GM21529 (cell line): Measurements from ENCODE around the gene FSTL4.

Experiments used
- ATAC-seq: cut with Tn5 transposase; IDR thresholded peaks from one replicate; pipeline ENCODE4 v1.9.1; 2021; ENCODE audit not compliant: unreplicated experiment

FSTL4 gene

DNA sequence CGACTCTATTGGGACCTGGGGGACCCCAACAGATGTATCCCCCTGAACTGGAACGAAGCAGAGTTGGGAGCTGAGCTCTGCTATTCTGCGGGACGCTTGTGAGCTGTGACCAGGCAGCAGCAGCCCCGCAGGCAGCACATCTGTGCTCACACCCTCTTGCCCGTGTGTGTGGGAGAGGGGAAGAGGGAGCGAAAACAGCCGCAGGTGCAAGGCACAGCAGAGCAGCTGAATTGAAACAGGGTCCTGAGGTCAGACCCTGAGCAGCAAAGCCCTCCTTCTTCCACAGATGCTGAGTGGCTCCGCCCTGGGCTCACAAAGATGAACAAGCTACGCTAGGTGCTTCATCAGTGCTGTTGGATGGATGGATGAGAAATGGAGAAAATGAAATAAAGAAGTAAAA, 361.8 kb downstream of the FSTL4 start:
- ATAC-seq, result no peak

DNA sequence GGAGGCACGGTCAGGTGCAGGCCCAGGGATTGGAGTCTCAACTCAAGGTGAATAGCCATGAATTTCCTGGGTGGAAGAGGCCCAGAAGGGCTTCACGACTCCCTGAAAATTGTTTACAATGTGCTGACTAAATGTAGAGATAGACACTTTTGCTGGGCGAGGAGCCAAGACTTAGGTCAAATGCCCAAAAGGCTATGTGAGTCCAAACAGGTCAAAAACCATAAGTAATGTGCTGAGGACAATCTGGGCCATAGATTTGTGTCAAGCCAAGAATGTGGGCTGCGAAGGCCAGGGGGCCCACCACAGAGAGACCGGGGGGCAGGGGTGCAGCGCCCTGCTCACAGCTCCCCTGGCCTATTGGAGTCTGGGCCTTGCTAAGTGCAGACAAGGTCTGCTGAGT, 362.7 kb downstream of the FSTL4 start:
- ATAC-seq, result no peak

DNA sequence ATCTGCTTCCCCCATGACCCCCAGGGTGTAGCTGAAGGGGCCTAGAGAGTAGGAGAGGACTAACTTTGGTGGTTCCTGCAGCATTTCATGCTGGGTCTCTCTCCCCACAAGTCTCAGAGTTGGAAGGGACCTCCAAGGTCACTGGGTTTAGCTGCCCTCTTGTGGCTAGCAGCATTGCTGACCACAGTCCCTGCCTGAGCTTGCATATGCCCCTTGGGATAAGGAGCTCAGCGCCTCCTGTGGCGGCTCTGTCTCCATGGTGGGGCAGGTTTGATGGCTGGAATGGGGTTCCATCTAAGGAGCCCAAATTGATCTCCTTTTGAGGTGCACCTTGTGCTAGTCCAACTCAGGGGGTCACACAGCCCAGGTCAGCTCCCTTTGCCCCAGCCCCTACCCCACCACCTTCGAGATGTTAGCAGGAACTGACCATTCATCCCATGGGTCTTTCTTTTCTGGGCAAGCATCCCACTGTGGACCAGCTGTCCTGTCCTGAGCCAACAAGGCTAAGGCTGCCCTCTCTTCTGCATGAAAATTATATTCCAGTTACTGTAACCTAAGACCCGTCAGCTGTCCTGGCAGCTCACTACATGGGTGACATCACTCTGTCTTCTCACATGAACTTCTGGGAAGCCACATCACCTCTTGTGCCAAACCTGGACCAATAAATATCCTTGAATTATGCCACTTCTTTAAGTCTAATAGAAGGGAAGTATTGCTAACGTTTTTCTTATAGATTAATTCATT, 364.3 kb downstream of the FSTL4 start:
- no peak for ATAC-seq

DNA sequence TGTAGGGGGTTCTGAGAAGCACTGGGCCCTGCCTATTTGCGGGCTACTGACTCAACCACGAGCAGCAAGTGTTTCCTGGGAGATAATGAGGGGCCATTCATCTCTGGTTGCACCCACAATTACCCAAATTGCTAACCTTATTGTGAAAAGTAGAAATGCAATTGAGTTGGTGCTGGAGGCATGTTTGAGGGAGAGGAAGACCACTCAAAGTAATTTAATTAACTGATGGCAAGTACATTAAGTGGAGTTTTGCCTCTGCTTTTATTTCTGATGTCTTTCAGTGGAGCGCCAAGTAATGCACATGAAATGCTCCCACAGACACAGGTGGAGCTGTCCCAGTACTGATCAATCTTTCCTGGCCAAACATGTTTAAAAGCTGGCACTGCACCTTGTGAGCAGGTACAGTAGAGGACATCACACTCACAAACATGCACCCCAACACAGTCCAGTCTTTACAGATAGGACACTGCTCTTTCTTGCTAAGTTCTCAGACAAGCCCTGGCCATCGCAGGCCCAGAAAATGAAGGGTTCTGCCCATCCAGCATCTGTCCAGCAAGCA, 365.1 kb downstream of the FSTL4 start:
- no peak for ATAC-seq

DNA sequence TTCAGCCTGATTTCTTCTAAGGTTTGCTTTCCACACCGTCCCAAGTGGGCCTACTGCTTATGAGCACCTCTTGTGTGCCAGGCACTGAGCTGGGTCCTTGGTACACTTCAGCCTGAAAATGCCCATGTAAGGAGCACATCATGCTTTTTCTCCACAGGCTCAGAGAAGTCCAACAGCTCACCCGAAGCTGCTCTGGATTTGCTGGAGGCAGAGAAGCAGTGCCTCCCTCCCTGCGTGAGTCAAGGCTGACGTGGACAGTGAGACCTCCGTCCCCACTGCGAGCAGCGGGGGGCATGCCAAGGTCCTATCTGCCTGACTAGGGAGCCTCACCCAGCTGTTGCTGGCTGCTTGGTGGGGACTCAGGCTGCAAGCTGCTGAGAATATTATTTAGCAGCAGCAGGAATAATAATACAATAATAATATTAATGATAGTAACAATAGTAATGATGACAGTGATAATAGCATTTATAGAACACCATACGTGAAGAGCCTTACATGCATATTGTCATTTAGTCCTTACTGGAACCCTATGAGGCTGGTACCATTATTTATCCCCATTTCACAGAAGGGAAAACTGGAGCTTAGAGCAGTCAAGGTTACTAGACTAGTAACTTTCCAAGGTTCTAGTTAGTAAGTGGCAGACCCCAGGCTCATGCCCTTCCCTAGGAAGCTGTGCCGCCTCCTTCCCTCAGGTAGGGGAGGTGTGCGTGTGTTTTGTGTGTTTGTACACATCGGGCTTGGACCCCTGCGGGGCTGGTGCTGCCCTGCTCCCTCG, 365.8 kb downstream of the FSTL4 start:
- no peak for ATAC-seq

DNA sequence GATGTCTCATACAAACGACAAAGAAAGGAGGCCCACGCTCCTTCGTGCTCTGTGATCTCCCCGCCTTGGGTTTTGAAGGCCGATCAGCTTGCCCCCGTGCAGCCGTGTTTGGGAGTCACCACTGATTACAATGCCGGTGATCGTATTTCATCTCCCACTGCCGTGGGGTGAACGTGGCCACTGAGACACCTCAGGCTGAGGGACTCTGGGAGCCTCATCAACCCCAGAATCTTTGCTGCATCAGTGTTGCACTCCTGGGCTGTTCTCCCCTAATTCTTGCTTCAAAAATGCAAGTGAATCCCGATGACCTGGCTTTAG, 366.3 kb downstream of the FSTL4 start:
- no peak for ATAC-seq

DNA sequence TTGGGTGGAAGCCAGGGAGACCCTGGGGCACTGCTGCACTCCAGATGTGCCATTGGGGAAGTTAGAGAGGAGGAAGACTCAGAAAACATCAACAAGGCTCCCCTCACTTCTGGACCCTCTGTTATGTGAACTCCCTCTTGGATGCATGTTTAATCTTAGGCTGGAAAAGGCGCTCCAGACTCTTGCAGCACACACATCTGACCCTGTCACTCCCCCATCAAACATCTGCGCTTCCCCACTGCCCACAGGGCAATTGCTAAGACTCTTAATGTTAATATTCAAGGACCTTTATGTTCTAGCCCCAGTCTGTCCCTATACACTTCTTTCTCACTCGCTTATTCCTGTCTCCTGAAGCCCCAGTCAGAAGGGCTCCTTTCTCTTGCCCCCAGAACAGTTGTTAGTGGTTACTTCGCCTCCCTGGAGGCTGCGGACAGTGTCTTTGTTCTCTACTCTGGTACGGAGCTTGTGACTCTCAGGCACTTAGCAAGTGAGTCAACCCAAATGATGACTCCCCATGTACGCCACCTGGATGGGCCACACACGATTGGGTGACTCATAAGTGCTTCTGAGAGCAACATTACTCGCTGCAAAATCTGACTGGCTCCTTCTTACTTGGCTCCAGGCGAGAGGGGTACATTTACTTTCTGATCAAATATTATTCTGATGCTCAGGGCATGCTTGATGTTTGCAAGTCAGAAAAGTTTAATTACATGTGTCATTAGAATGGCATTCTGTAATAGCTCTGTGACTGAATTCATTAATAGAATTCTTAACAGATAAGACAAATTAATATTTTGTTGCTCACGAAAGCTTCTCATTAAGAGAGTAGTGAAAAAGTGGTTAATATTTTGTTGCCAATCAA, 366.9 kb downstream of the FSTL4 start:
- ATAC-seq, result peak; percentile 43

DNA sequence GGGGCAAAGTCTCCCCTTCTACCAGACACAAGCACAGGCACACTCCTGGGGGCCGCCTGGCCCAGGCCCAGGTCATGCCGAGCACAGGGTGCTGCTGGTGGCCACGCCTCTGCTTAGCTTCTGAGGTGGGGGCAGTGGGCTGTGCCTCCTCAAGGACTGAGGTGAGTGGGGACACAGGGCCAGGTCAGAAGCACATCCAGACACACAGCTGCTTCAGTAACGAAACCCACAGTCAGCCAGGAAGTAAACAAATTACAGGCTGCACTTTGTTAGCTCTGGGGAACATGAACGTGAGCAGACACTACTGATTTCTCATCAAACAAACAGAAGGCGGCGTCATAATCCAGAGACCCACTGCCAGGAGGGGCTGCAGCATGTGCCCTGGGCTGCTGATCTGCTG, 368.1 kb downstream of the FSTL4 start:
- peak; percentile 53 for ATAC-seq

DNA sequence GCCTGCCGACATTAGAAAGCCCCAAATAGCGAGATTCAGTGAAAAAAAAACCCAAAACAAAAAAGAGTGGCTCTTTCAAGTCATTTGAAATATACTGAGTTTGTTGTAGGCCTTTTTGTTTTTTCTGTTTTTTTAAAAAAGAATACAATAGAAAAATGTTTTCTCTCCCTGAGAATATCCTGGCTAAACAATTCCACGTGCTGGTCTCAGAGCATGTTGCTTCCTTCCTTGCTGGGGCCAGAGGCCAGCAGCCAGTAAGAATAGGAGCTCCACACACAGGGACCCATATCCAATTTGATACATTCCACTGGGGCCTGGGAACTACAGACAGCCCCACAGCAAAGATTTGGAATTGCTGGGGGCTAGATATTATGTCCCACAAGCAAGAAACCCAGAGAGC, 369.1 kb downstream of the FSTL4 start:
- ATAC-seq, result no peak

DNA sequence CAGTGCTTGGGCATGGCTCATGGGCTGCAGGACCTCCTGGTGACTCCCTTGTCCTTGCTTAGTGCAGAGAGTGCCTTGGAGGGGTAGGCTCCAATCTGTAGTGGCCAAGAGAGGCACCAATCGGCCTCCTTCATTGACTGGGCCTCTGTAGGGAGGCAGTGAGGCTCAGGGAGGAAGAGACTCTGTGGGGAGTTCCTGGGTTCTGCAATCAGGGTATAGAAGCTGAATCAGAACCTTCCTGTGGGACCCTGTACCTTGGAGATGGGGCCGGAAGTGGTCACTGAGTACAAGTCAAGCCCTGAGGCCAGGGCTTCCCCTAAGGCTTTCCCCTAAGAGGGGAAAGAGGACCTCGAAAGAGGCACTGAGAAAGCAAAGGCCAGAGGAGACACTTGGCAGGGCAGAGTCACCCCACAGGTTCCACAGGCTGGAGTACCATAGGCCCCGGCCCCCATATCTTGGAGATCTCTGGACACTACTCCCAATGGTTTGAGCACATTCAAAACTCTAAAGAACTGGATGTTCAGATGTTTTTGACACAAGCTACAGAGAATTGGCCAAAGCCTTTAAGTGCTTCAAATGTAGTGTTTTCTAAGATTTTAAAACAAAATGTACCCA, 370.0 kb downstream of the FSTL4 start:
- no peak for ATAC-seq

DNA sequence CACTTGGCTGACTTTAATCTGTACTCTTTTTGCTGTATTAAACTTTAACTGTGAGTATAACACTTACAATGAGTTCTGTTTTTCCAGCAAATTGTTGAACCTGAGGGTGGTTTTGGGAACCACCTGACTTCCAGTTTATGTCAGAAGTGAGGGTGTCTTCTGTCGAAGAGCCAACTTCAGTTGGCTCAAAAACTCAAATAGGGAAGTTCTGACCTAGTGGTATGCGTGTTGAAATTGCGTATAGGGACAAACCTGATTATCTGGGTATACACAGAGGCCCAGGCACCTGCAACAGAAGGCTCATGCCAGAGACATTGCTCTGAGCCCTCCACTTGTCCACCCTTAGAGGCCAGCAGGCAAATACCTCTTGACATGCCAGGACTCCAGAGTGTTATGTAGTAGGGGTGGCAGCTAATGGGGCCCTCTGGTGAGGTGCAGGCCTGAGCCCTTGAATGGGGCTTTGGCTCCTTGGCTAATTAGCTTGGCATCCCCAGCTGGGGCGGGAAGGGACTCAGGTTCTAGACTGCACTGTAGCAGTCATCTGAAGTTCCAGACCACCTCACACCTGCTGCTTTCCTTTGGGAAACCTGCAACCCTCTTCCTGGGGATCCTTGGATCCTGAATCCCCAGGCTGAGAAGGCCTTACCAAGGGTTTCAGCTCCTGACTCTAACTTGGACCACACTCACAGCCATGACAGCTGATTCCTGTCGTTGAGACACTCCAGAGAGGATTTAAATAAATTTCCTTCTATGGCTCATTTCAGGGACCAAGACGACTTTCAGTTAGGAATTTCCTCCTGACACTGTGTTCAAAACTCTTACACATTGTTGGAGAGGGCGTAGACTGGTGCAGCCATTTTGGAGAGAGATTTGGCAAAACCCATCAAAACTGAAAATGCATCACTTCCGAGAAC, 370.9 kb downstream of the FSTL4 start:
- ATAC-seq, result no peak

DNA sequence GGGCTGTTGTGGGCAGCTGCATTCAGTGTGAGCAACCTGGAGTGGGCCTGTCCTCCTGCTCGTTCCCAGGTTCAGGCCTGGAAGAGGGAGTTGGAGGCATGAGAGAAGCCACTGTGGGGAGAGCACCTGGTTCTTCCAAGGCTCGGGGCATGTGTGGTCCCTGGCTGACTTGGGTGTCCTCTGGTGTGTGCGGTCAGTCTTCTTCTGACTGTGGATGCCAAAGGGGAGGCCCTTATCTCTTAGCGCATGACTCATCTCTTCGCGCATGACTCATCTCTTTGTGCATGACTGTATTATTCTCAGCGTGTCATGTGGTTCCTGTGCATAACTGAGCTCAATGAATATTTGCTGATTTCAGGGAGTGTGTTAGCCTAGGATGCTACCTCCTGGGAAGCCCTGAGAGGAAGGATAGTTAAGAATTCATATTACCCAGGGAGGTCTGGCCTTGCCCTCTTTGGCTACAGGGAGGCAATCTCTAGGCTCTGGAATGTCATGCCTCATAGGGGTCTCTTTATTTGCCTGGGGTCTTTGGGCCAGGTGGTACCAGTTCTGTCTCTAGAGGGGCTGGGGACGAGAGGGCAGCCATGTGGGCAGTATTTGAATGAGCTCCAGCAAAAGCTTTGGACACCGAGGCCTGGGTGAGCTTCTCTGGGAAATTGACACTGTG, 371.8 kb downstream of the FSTL4 start:
- ATAC-seq, result peak; percentile 59

DNA sequence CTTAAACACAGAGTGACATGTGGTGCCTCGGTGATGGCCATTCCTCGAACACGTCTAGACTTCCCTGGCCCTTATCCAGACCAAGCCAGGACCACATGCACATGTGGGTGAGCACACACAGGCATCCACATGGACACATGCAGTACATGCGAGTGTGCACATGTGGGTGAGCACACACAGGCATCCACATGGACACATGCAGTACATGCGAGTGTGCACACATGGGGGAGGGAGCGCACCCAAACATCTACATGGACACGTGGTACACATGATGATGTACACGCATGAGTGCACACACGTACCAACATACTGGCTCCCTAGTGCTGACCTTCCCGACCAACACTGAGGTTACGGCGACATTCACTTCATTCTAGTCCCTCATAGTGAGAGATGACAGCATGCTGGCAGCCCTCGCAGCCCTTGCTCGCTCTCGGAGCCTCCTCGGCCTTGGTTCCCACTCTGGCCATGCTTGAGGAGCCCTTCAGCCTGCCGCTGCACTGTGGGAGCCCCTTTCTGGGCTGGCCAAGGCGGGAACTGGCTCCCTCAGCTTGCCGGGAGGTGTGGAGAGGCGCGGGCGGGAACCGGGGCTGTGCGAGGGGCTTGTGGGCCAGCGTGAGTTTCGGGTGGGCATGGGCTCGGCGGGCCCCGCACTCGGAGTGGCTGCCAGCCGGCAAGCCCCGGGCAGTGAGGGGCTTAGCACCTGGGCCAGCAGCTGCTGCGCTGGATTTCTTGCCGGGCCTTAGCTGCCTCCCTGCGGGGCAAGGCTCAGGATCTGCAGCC, 373.7 kb downstream of the FSTL4 start:
- no peak for ATAC-seq

DNA sequence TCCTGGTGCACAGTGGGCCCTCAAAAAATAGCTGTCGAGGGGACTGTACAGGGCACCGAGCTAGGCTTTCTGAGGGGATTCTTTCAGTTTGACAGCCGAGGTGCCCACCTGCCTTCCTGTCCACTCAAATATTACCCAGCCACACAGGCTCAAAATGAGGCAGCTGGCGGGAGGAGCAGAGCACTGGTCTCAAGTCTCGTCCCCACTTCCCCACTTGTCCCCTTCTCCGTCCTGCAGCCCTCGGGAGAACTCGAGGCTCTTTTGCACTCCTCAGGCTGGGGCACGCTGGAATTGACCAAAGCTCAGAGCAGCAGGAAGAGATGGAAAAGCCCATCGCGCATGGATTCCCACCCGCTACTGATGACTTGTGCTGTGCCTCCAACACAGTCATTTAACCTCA, 375.4 kb downstream of the FSTL4 start:
- ATAC-seq, result no peak

DNA sequence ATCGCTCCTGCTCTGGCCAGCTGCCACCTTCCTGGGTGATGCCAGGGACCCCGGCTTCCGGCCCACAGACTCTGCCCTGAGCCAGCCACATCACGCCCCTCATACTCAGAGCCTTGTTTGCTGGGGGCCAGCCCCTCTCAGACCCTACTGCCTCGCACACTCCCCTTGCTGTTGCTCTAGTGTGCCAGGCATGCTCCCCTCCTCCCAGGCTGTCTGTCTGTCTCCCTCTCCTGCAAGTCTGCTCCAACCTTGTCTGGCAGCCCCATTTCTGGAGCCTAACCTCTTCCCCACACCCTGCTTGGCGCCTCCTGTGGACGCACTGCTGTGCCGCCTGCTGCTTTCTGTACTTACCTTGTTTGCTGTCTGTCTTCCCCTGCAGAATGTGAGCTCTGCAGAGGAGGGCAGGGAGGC, 375.8 kb downstream of the FSTL4 start:
- ATAC-seq, result no peak

DNA sequence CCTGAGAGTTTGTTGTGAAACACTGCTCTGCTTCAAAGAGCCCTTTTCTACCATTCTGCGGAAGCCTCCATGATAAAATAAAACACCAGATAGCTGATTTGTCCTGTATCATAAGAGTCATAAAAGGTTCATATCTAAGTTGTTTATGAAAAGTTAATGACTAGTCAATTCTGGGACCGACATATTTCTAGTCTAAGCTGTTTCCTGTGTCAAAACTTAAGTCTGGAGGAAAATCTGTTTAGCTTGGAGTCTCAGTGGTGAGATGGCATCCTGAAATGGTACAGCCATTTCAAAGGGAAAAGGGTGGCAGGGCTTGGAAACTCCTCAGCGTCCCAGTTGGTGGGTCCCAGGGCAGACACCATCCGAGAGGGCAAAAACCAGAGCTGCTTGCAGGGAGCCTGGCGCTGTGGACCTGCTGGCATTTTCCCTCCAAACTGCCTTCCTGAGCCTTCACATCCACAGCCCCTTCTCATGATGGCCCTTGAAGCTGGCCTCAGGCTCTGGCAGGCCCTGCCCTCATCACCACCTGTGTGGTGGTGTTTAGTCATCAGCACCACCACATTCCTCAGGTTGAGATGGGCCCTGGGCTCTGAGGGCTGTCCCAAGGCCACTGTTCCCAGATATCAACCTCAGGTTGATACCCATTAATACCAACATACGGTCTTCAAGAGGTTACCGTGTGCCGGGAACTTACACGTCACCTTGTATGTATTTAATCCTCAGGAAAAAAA, 376.5 kb downstream of the FSTL4 start:
- no peak for ATAC-seq

DNA sequence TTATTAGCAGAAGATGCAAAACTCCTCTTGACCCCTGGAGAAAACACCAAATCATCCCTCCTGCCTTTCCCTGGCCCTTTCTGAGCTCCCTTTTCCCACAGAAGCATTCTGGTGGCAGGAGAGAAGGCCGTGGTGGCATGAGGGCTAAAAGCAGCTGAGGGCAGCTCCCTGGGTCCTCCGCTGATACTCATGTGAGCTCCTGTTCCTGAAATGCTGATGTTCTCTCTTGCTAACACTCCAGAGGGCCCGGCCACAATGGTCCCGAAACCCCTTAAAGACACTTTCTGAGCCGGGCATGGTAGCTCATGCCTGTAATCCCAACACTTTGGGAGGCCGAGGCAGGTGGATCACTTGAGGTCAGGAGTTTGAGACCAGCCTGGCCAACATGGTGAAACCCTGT, 377.4 kb downstream of the FSTL4 start:
- ATAC-seq, result no peak

DNA sequence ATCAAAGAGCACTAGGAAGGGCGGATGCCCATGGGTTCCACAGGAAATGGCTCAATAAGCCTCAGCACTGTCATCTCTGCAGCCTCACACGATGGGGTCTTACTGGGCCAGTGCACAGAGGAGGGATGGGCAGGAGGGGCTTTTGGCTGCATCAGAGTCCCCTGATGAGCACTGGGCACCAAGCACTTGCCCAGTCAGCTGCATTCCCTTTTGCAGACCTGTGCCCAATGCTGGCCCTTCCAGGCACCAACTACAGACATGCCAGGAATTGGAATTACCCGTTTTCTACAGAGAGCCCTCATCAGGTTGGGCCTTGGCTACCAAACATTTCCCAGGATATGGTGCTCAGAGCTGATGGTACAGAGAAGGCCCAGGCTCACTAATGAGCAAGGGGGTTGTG, 378.1 kb downstream of the FSTL4 start:
- no peak for ATAC-seq
